ENCODE results near the gene IFNLR1. TPM values are rescaled to one million over a fixed set of nuclear protein-coding genes. Genes with fewer than 3 reads are reported as not detected.

IFNLR1 gene
- total and polyA plus RNA-seq, 9 of the 15 experiments (the other 6 are each of a cell fraction or from before 2014, with no cell fraction given): not detected

GRCh38 chr1:24110642-24111261, 76.3 kb downstream of the IFNLR1 start:
- Histone ChIP-seq H2AFZ (ENCODE audit: low read depth, low read length) (no peak overlapping the region), H3K9ac (ENCODE audit: insufficient read depth in 1 of 2, low read depth in 2 of 2, low read length in 2 of 2) (0 out of 4 replicates have a peak overlapping the region, but pooled peaks of 1 of the 2 experiments have one; percentile 16), H3K4me1 (replicated peaks in 1 of 2; ENCODE audit: control insufficient read depth in 2 of 2, insufficient read depth in 2 of 2, low read length in 2 of 2) (peaks cover 0 to 28% of the 10 kb centered on the region in 2 experiments; a peak in 3 of 5 replicates), H3K36me3 (ENCODE audit: control insufficient read depth, insufficient read depth, low read length) (no peaks in the 10 kb centered on the region), H3K9me3 (replicated peaks; ENCODE audit: control insufficient read depth, insufficient read depth, low read depth, low read length) (no peaks in the 10 kb centered on the region), H4K20me1 (replicated peaks; ENCODE audit: control insufficient read depth, insufficient read depth, low read length) (peaks cover 10% of the 10 kb centered on the region), H3K27me3 (ENCODE audit: control insufficient read depth in 2 of 2, insufficient read depth in 2 of 2, low read length in 2 of 2) (peaks cover 54 to 88% of the 10 kb centered on the region in 2 experiments), H3K79me2 (ENCODE audit: control insufficient read depth, insufficient read depth, low read length) (no peaks in the 10 kb centered on the region), H3K4me3 (no peak overlapping the region), H3K27ac (ENCODE audit: extremely low read depth, low read depth, low read length) (no peak overlapping the region), H3K4me2 (ENCODE audit: insufficient read depth, low read length) (no peak overlapping the region), H3K9me1 (ENCODE audit: control insufficient read depth, insufficient read depth, low read length) (no peaks in the 10 kb centered on the region)
- 2% methylated on average over 11 of the region's 14 CpGs for WGBS (ENCODE audit: insufficient coverage, low coverage, missing lambda C conversion rate)
- in situ Hi-C loops (cut with MboI): no loop called here
- FAIRE-seq: no peak
- DNase-seq (ENCODE audit: extremely low read depth in 1 of 4, low spot score in 3 of 4): no peak
- TF ChIP-seq TBL1XR1 (IDR thresholded peaks at IDR 0.05; ENCODE audit: low read length in 2 of 2): no peak
- TF ChIP-seq ATF7 (IDR thresholded peaks at IDR 0.05): no peak
- ChIA-PET POLR2A (interaction anchor here (0.6 to 1.5 kb wide), 5 partner anchors 10 to 430 kb away, joined by 3 to 5 read pairs (median 3); no protein-coding TSS in a partner anchor), CTCF (ENCODE audit: low intra/inter-chr PET ratio) (interaction anchor here (1.5 kb wide), 1 partner anchor 40 kb away, joined by 7 read pairs; no protein-coding TSS in a partner anchor)
- BruUV-seq (replicated peaks): no TSS peak
- intact Hi-C loops (cut with micrococcal nuclease): loop anchor here (5.0 kb wide), 1 partner anchor 163 kb away; no protein-coding TSS in a partner anchor
- no peak for ATAC-seq

GRCh38 chr1:24109686-24110475, 77.2 kb downstream of the IFNLR1 start:
- intact Hi-C loops (cut with micrococcal nuclease) (loop anchor here (5.0 kb wide), 1 partner anchor 163 kb away; no protein-coding TSS in a partner anchor), in situ Hi-C loops (cut with MboI) (no loop called here)
- FAIRE-seq: no peak
- Histone ChIP-seq H3K9ac (ENCODE audit: insufficient read depth in 1 of 2, low read depth in 2 of 2, low read length in 2 of 2) (no peak overlapping the region), H3K4me2 (ENCODE audit: insufficient read depth, low read length) (no peak overlapping the region), H4K20me1 (replicated peaks; ENCODE audit: control insufficient read depth, insufficient read depth, low read length) (peaks cover 10% of the 10 kb centered on the region), H3K36me3 (ENCODE audit: control insufficient read depth, insufficient read depth, low read length) (no peaks in the 10 kb centered on the region), H3K27me3 (ENCODE audit: control insufficient read depth in 2 of 2, insufficient read depth in 2 of 2, low read length in 2 of 2) (peaks cover 50 to 83% of the 10 kb centered on the region in 2 experiments), H3K4me1 (replicated peaks in 1 of 2; ENCODE audit: control insufficient read depth in 2 of 2, insufficient read depth in 2 of 2, low read length in 2 of 2) (peaks cover 0 to 29% of the 10 kb centered on the region in 2 experiments; a peak in 3 of 5 replicates), H2AFZ (ENCODE audit: low read depth, low read length) (no peak overlapping the region), H3K9me1 (ENCODE audit: control insufficient read depth, insufficient read depth, low read length) (no peaks in the 10 kb centered on the region), H3K27ac (ENCODE audit: extremely low read depth, low read depth, low read length) (no peak overlapping the region), H3K4me3 (no peak overlapping the region), H3K79me2 (ENCODE audit: control insufficient read depth, insufficient read depth, low read length) (no peaks in the 10 kb centered on the region), H3K9me3 (replicated peaks; ENCODE audit: control insufficient read depth, insufficient read depth, low read depth, low read length) (no peaks in the 10 kb centered on the region)
- BruUV-seq (replicated peaks): no TSS peak
- 4% methylated on average over 15 of the region's 15 CpGs for WGBS (ENCODE audit: insufficient coverage, low coverage, missing lambda C conversion rate)
- ChIA-PET CTCF (ENCODE audit: low intra/inter-chr PET ratio) (no interaction called here), POLR2A (interaction anchor here (0.9 kb wide), 1 partner anchor 134 kb away, joined by 5 read pairs; no protein-coding TSS in a partner anchor)
- ATAC-seq: no peak
- DNase-seq (ENCODE audit: extremely low read depth in 1 of 4, low spot score in 3 of 4): no peak
- TF ChIP-seq HLTF (IDR thresholded peaks at IDR 0.05): no peak
- no peak for TF ChIP-seq KDM1A (IDR thresholded peaks at IDR 0.05)
- no peak for TF ChIP-seq ZNF518B (CRISPR knock-in tag; IDR thresholded peaks at IDR 0.05)
- TF ChIP-seq NR0B1 (IDR thresholded peaks at IDR 0.05; ENCODE audit: partially characterized antibody): no peak
- TF ChIP-seq TCF7 (IDR thresholded peaks at IDR 0.05; ENCODE audit: borderline replicate concordance): no peak
- peak; percentile 15; the same call in 1 of the 2 replicates for TF ChIP-seq ESRRA (IDR thresholded peaks at IDR 0.05; ENCODE audit: borderline replicate concordance, low read depth)
- no peak for TF ChIP-seq PML (IDR thresholded peaks at IDR 0.05; ENCODE audit: low read length)

All from K562 (cell line).